B cell (primary cell): Measurements from ENCODE around the gene UBE2E3. TPM values are rescaled to one million over a fixed set of nuclear protein-coding genes. Genes with fewer than 3 reads are reported as not detected.
"Not testable (repeated sequence)": the region's sequence is repeated elsewhere in the genome, so short reads cannot be mapped to it uniquely, and the experiment has no call there.

Source experiments
- ATAC-seq: fragments of 200-7000 bp; cut with Tn5 transposase; one replicate; pipeline ENCODE4 v1.10.0; 2021; ENCODE audit warnings: low read depth, mild to moderate bottlenecking, moderate number of reproducible peaks, moderate library complexity
- CTCF ChIA-PET: fragments of 350-600 bp; sonication (Branson Sonifier 250); formaldehyde crosslinking; loops from one replicate; lab custom pipeline; 2021; ENCODE audit warnings: antibody characterized with exemption, inconsistent platforms; lab: Charles Lee
- POLR2A ChIA-PET: fragments of 350-600 bp; sonication (Branson Sonifier 250); formaldehyde crosslinking; loops from one replicate; lab custom pipeline; 2021; ENCODE audit warnings: antibody characterized with exemption; lab: Charles Lee
- DNase-seq: peaks from one replicate; pipeline ENCODE4 v3.0.0; 2013
- H2AFZ ChIP-seq: 2 replicates; pipeline ENCODE4 v1.6.1; 2012; ENCODE audit warnings: mild to moderate bottlenecking, low read depth, low read length; ENCODE audit not compliant: insufficient read depth, poor library complexity, severe bottlenecking
- H3K27ac ChIP-seq, 2 donors: 1 replicate in 1 of 2; 2 replicates in 1 of 2; pipeline ENCODE4 v1.5.1; 2012 to 2013; ENCODE audit warnings: low read length in 2 of 2, mild to moderate bottlenecking in 2 of 2, moderate library complexity in 1 of 2
- H3K27me3 ChIP-seq, 4 experiments: fragments of 200-600 bp in 1 of 4; sonication (generic) in 1 of 4; replicated peaks in 1 of 4; 1 replicate in 2 of 4; 2 replicates in 2 of 4; pipeline versions ENCODE4 v1.6.1 to v1.7.0; 2013 to 2016; ENCODE audit warnings: low read length in 3 of 4, mild to moderate bottlenecking in 2 of 4, mixed read lengths in 1 of 4, moderate library complexity in 1 of 4; ENCODE audit not compliant: insufficient read depth in 4 of 4, control insufficient read depth in 3 of 4; ENCODE audit errors: control extremely low read depth in 1 of 4
- H3K36me3 ChIP-seq, 2 experiments: replicated peaks in 1 of 2; 1 replicate in 1 of 2; 2 replicates in 1 of 2; pipeline versions ENCODE4 v1.6.1 to v1.7.1; 2013; ENCODE audit warnings: low read length in 1 of 2; ENCODE audit not compliant: insufficient read depth in 2 of 2, control insufficient read depth in 1 of 2; ENCODE audit errors: control extremely low read depth in 1 of 2, extremely low read depth in 1 of 2
- H3K4me1 ChIP-seq, 2 donors: fragments of 200-600 bp in 1 of 2; sonication (generic) in 1 of 2; 1 replicate in 1 of 2; 2 replicates in 1 of 2; pipeline versions ENCODE4 v1.5.1 to v1.6.1; 2013 to 2017; ENCODE audit warnings: low read length in 2 of 2; ENCODE audit not compliant: control insufficient read depth in 2 of 2, insufficient read depth in 2 of 2
- H3K4me2 ChIP-seq: replicated peaks from 2 replicates; pipeline ENCODE3; 2012; ENCODE audit warnings: mild to moderate bottlenecking, low read depth, low read length; ENCODE audit not compliant: poor library complexity, severe bottlenecking
- H3K4me3 ChIP-seq, 5 experiments: fragments of 200-600 bp in 1 of 5; sonication (generic) in 1 of 5; 1 replicate in 3 of 5; 2 replicates in 2 of 5; pipeline versions ENCODE4 v1.5.1 to v1.7.0; 2011 to 2016; ENCODE audit warnings: low read length in 4 of 5, mild to moderate bottlenecking in 4 of 5, low read depth in 2 of 5, control low read depth in 1 of 5, moderate library complexity in 1 of 5; ENCODE audit not compliant: insufficient read depth in 1 of 5; ENCODE audit errors: control extremely low read depth in 1 of 5, extremely low read depth in 1 of 5
- H3K79me2 ChIP-seq: fragments of 200-600 bp; sonication (generic); one replicate; pipeline ENCODE4 v1.6.0; 2016; ENCODE audit warnings: low read length; ENCODE audit not compliant: control insufficient read depth, insufficient read depth
- H3K9ac ChIP-seq: fragments of 200-600 bp; sonication (generic); 2 replicates; pipeline ENCODE4 v1.6.1; 2017; ENCODE audit warnings: mild to moderate bottlenecking, low read length, moderate library complexity
- H3K9me3 ChIP-seq, 3 donors: one replicate each; pipeline versions ENCODE4 v1.6.1 to v1.7.1; 2013; ENCODE audit warnings: low read length in 2 of 3; ENCODE audit not compliant: control insufficient read depth in 2 of 3, insufficient read depth in 1 of 3; ENCODE audit errors: control extremely low read depth in 1 of 3
- H4K20me1 ChIP-seq: 2 replicates; pipeline ENCODE4 v1.6.0; 2012; ENCODE audit warnings: mild to moderate bottlenecking, low read length; ENCODE audit not compliant: insufficient read depth, control insufficient read depth, poor library complexity, severe bottlenecking
- H3K27ac Mint-ChIP-seq: one replicate; pipeline ENCODE4 v1.8.0; 2021; ENCODE audit warnings: mixed read lengths
- H3K27me3 Mint-ChIP-seq: one replicate; pipeline ENCODE4 v1.8.0; 2021; ENCODE audit warnings: mixed read lengths
- H3K4me1 Mint-ChIP-seq: one replicate; pipeline ENCODE4 v1.8.0; 2021; ENCODE audit warnings: mixed read lengths
- H3K4me3 Mint-ChIP-seq: one replicate; pipeline ENCODE4 v1.8.0; 2021; ENCODE audit warnings: mixed read lengths
- H3K9me3 Mint-ChIP-seq: one replicate; pipeline ENCODE4 v1.8.0; 2022; ENCODE audit warnings: mixed read lengths; ENCODE audit not compliant: insufficient read depth
- EZH2 ChIP-seq: IDR thresholded peaks from 2 replicates; pipeline ENCODE4 v1.6.1; 2012; ENCODE audit warnings: borderline replicate concordance, low read depth, mild to moderate bottlenecking, moderate library complexity, low read length; ENCODE audit not compliant: insufficient read depth, poor library complexity, severe bottlenecking
- WGBS: methylation state at CpG from one replicate; pipeline ENCODE4 v1.1.5; 2013; ENCODE audit warnings: missing lambda C conversion rate; ENCODE audit not compliant: insufficient coverage; 5-methylcytosine and 5-hydroxymethylcytosine counted together
- intact Hi-C: fragments of 100-400 bp; cut with micrococcal nuclease; formaldehyde crosslinking; loops from one replicate; pipeline ENCODE4 v1.10.0; 2022
- polyA plus RNA-seq: library from polyadenylated mRNA; depleted of rRNA; stranded (reverse); fragments of >200 nt; gene quantifications from 2 replicates; pipeline ENCODE4 v1.2.3, GENCODE V29; 2012
- total RNA-seq, 2 donors: library from RNA; stranded (reverse); fragments of 120-200 nt in 1 of 2; gene quantifications; 1 replicate in 1 of 2; 2 replicates in 1 of 2; pipeline versions ENCODE4 v1.2.3 to v1.2.4, GENCODE V29; 2013 to 2022
- TF ChIP-seq, protein P1 (sequence below): fragments of 200-600 bp; IDR thresholded peaks from one replicate; pipeline ENCODE4 v1.8.0; 2022; ENCODE audit warnings: antibody characterized with exemption, mild to moderate bottlenecking

UBE2E3 gene
- total and polyA plus RNA-seq, 2 donors (not counting 1 experiment from before 2014, with no cell fraction given): 26.7 to 31.6 TPM

DNA sequence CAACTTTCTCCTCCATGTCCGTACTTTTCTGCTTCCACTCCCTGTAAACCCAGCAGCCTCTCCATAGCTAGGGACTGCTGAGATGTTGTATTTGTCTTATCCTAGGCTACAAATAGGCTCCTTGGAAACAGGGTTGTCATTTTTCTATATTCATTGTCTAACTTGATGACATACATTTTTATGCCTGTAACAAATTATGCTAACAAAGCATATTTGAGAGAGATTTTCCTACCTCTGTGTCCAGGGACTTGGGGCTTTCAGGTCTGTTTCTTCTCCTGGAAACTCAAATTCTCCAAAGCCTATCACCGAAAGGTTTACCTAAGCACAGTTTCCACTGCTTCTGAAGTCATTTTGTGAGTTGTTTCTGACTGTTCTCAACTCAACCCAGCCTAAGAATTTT is 102.7 kb downstream of the UBE2E3 start:
- intact Hi-C loops: no loop called here
- WGBS: no CpG with 5 or more reads among the region's 2 CpGs
- H3K27ac ChIP-seq: no peak overlapping the region
- POLR2A ChIA-PET: no interaction called here
- no peaks in the 10 kb centered on the region for H3K9me3 ChIP-seq
- H3K4me1 ChIP-seq: no peaks in the 10 kb centered on the region
- no peaks in the 10 kb centered on the region for H3K36me3 ChIP-seq
- no peak overlapping the region for H2AFZ ChIP-seq
- ATAC-seq (no peak), DNase-seq (no peak)
- Mint-ChIP-seq H3K27ac (no peak overlapping the region), H3K27me3 (peaks cover 14% of the 10 kb centered on the region), H3K9me3 (no peaks in the 10 kb centered on the region), H3K4me1 (no peaks in the 10 kb centered on the region), H3K4me3 (no peak overlapping the region)
- H3K4me2 ChIP-seq: no peak overlapping the region
- no peaks in the 10 kb centered on the region for H4K20me1 ChIP-seq
- no peak overlapping the region for H3K9ac ChIP-seq
- CTCF ChIA-PET: interaction anchor here (1.5 kb wide), 1 partner anchor 22 kb away, joined by 4 read pairs; no protein-coding TSS in a partner anchor
- H3K79me2 ChIP-seq: no peaks in the 10 kb centered on the region
- no peak overlapping the region for H3K4me3 ChIP-seq
- peaks cover 0 to 3% (median 0%) of the 10 kb centered on the region in 4 experiments for H3K27me3 ChIP-seq
- TF ChIP-seq, protein P1, sequence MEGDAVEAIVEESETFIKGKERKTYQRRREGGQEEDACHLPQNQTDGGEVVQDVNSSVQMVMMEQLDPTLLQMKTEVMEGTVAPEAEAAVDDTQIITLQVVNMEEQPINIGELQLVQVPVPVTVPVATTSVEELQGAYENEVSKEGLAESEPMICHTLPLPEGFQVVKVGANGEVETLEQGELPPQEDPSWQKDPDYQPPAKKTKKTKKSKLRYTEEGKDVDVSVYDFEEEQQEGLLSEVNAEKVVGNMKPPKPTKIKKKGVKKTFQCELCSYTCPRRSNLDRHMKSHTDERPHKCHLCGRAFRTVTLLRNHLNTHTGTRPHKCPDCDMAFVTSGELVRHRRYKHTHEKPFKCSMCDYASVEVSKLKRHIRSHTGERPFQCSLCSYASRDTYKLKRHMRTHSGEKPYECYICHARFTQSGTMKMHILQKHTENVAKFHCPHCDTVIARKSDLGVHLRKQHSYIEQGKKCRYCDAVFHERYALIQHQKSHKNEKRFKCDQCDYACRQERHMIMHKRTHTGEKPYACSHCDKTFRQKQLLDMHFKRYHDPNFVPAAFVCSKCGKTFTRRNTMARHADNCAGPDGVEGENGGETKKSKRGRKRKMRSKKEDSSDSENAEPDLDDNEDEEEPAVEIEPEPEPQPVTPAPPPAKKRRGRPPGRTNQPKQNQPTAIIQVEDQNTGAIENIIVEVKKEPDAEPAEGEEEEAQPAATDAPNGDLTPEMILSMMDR: no peak
- no peak for TF ChIP-seq EZH2

DNA sequence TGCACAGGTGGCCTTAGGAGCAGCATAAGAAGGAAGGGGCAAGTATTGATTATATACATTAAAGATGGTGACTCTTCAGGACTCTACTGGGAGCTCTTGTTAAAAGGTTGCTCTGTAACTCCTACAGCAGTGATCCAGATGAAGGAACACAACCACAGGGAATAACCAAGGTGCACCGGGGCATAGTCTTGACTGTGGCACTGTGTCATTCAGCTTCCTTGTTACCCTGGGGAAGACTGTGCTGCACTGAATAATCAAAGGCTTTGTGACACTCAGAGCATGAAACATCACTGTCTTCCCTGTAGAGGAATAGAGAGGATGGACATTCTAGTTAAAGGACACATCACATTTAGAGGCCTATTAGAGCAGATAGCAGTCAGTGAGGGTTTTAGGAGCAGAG is 105.3 kb downstream of the UBE2E3 start:
- Histone ChIP-seq H3K36me3 (no peaks in the 10 kb centered on the region), H2AFZ (no peak overlapping the region), H3K4me3 (no peak overlapping the region), H3K27me3 (peaks cover 0 to 3% (median 0%) of the 10 kb centered on the region in 4 experiments), H3K9ac (no peak overlapping the region), H4K20me1 (no peaks in the 10 kb centered on the region), H3K9me3 (no peaks in the 10 kb centered on the region), H3K79me2 (no peaks in the 10 kb centered on the region), H3K4me2 (no peak overlapping the region), H3K4me1 (no peaks in the 10 kb centered on the region), H3K27ac (no peak overlapping the region)
- no peak overlapping the region for H3K27ac Mint-ChIP-seq
- ChIA-PET CTCF (interaction anchor here (1.7 kb wide), 1 partner anchor 19 kb away, joined by 5 read pairs; no protein-coding TSS in a partner anchor), POLR2A (no interaction called here)
- ATAC-seq (no peak), DNase-seq (no peak)
- H3K27me3 Mint-ChIP-seq: peaks cover 20% of the 10 kb centered on the region
- no peaks in the 10 kb centered on the region for H3K4me1 Mint-ChIP-seq
- intact Hi-C loops: no loop called here
- no peak overlapping the region for H3K4me3 Mint-ChIP-seq
- WGBS: 44% methylated on average over 1 of the region's 1 CpG
- no peaks in the 10 kb centered on the region for H3K9me3 Mint-ChIP-seq
- TF ChIP-seq, protein P1: no peak
- no peak for TF ChIP-seq EZH2

DNA sequence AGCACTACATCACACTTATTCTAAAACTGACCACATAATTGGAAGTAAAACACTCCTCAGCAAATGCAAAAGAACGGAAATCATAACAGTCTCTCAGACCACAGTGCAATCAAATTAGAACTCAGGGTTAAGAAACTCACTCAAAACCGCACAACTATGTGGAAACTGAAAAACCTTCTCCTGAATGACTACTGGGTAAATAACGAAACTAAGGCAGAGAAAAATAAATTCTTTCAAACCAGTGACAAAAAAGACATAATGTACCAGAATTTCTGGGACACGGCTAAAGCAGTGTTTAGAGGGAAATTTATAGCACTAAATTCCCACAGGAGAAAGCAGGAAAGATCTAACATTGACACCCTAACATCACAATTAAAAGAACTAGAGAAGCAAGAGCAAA is 111.5 kb downstream of the UBE2E3 start:
- CTCF ChIA-PET, H3K4me3 ChIP-seq, ATAC-seq, H4K20me1 ChIP-seq, H3K36me3 ChIP-seq, intact Hi-C loops, H3K4me1 Mint-ChIP-seq, H3K9me3 ChIP-seq, H3K27me3 ChIP-seq, POLR2A ChIA-PET, DNase-seq, H3K4me3 Mint-ChIP-seq, H3K27ac Mint-ChIP-seq, H3K9ac ChIP-seq, H2AFZ ChIP-seq, H3K79me2 ChIP-seq, H3K4me1 ChIP-seq, H3K27ac ChIP-seq, H3K4me2 ChIP-seq: not testable (repeated sequence)
- peaks cover 15% of the 10 kb centered on the region for H3K27me3 Mint-ChIP-seq
- H3K9me3 Mint-ChIP-seq: peaks cover 13% of the 10 kb centered on the region
- no CpG with 5 or more reads among the region's 4 CpGs for WGBS
